Heart left ventricle (tissue), 16 donors: ENCODE data around the gene GUCA1A. TPM values are rescaled to one million over a fixed set of nuclear protein-coding genes. Genes with fewer than 3 reads are reported as not detected.
A peak's percentile ranks its signal among the peaks of the same experiment; 100 is the strongest.

Experiments
- ATAC-seq, 4 donors: fragments of 200-7000 bp; cut with Tn5 transposase; one replicate each; pipeline ENCODE4 v1.9.1; 2020 to 2022; ENCODE audit warnings: moderate library complexity in 4 of 4, mild to moderate bottlenecking in 3 of 4, moderate number of reproducible peaks in 1 of 4
- DNase-seq, 5 donors: peaks; one replicate each; pipeline ENCODE4 v3.0.0-alpha.2; 2020
- H3K27ac ChIP-seq, 12 donors: fragments of 200-600 bp; sonication (generic) in 4 of 12; one replicate each; pipeline versions ENCODE4 v1.5.0 to v1.8.0; 2016 to 2022; ENCODE audit warnings: mild to moderate bottlenecking in 2 of 12
- H3K27me3 ChIP-seq, 9 donors: fragments of 200-600 bp; sonication (generic) in 2 of 9; one replicate each; pipeline versions ENCODE4 v1.5.1 to v1.8.0; 2016 to 2022; ENCODE audit warnings: mild to moderate bottlenecking in 3 of 9
- H3K36me3 ChIP-seq, 9 donors: fragments of 200-600 bp; sonication (generic) in 2 of 9; one replicate each; pipeline versions ENCODE4 v1.5.0 to v1.8.0; 2018 to 2022; ENCODE audit warnings: mild to moderate bottlenecking in 2 of 9
- H3K4me1 ChIP-seq, 12 donors: fragments of 200-600 bp; sonication (generic) in 4 of 12; one replicate each; pipeline versions ENCODE4 v1.5.0 to v1.8.0; 2016 to 2022; ENCODE audit warnings: mild to moderate bottlenecking in 3 of 12
- H3K4me3 ChIP-seq, 12 donors: fragments of 200-600 bp; sonication (generic) in 4 of 12; one replicate each; pipeline versions ENCODE4 v1.5.0 to v1.8.0; 2017 to 2022; ENCODE audit warnings: mild to moderate bottlenecking in 9 of 12, moderate library complexity in 4 of 12
- H3K9me3 ChIP-seq, 12 donors: fragments of 200-600 bp; sonication (generic) in 4 of 12; one replicate each; pipeline versions ENCODE4 v1.5.0 to v1.8.0; 2016 to 2022; ENCODE audit warnings: mild to moderate bottlenecking in 1 of 12
- CTCF ChIP-seq, 12 donors: fragments of 200-600 bp; sonication (generic) in 4 of 12; IDR thresholded peaks; one replicate each; pipeline versions ENCODE4 v1.5.0 to v1.8.0; 2018 to 2022; ENCODE audit warnings: antibody characterized with exemption in 12 of 12, mild to moderate bottlenecking in 5 of 12
- POLR2A ChIP-seq, 2 donors: fragments of 450-650 bp; IDR thresholded peaks; one replicate each; pipeline ENCODE4 v1.6.1; 2017; ENCODE audit warnings: antibody characterized with exemption in 2 of 2, mild to moderate bottlenecking in 2 of 2, moderate library complexity in 2 of 2
- WGBS, 4 donors: extraction: QIAGEN DNeasy Blood & Tissue Kit in 2 of 4; methylation state at CpG; one replicate each; pipeline versions ENCODE4 v1.1.5 to v1.1.7; 2013 to 2018; 5-methylcytosine and 5-hydroxymethylcytosine counted together
- intact Hi-C, 10 donors: fragments of 100-400 bp; cut with DNase I; formaldehyde crosslinking; loops; one replicate each; pipeline versions ENCODE4 v1.11.1 to v1.14.2; 2022
- polyA plus RNA-seq, 2 donors: library from polyadenylated mRNA; stranded (reverse); fragments of 200-250 nt; gene quantifications; one replicate each; pipeline ENCODE4 v1.2.3, GENCODE V29; 2013
- total RNA-seq, 9 donors: library from RNA; depleted of rRNA in 2 of 9; stranded (reverse); fragments of >200 nt in 2 of 9; fragmentation: NEBNext Ultra II Directional in 3 of 9; extraction: Animal tissue kit (Norgen Biotek cat#: 25700) in 3 of 9; gene quantifications; one replicate each; pipeline versions ENCODE4 v1.1.0 to v1.2.4, GENCODE V29; 2016 to 2023
- donor health status: ischemic (EF 13 %, LVEDD 7.1; RV severe dilation, severe dysfunction).
- donor health status: healthy with polysubstance abuse.
- donor health status: DM: no; HTN: yes; CAD: no.
- donor health status: DM: no; HTN: no; CAD: no.
- donor health status: ischemic (EF 25% LVEDD 6.9; RV normal size, moderate dysfunction).
- donor health status: ischemic (EF 25% LVEDD 5.7; RV mildly dilated, moderate dysfunction).
- donor health status: healthy.
- donor health status: DM: yes; HTN: yes; CAD: no.
- donor health status: ischemic (EF 35%, LVEDD 5.7; RV mildly dilated, moderate dysfunction).
- donor health status: nonischemic (EF 11% LVEDD 7.7; RV severe dilation, severe dysfunction).
- donor health status: DM: yes; HTN: yes; CAD: no.
- donor health status: PGD.
- donor health status: ischemic (EF 29% LVEDD 5.4; RV normal size, mild dysfunction).
- donor health status: nonischemic (EF 23%, LVEDD 6.1; RV moderate dilation, normal function).

GUCA1A gene
- total and polyA plus RNA-seq, 11 donors = 0.13 to 0.28 (median 0.19) TPM; not detected in 8

- Histone ChIP-seq H3K9me3 (no peaks in the 10 kb centered on the region), H3K36me3 (peaks cover 0 to 22% (median 14%) of the 10 kb centered on the region in 9 donors), H3K4me1 (peaks cover 0 to 23% (median 12%) of the 10 kb centered on the region in 12 donors), H3K27me3 (no peaks in the 10 kb centered on the region), H3K4me3 (peak within 1 kb of the TSS; percentile 49 to 90 (median 80)), H3K27ac (peak within 1 kb of the TSS; percentile 53 to 87 (median 80))
- DNase-seq (peak; percentile 93 to 94 (median 93)), ATAC-seq (peak; percentile 99 to 100 (median 100))
- WGBS, 4 donors = 10 to 11% (median 11%) methylated on average over 29 of the region's 29 CpGs
- TF ChIP-seq POLR2A (IDR thresholded peaks at IDR 0.05) = peak in 1 of 2 donors; percentile 62
- TF ChIP-seq CTCF (IDR thresholded peaks at IDR 0.05) = peak in 1 of 12 donors; percentile 22
- intact Hi-C loops = loop anchor here in 6 of 10 donors (5.0 to 10.0 kb wide), 11 partner anchors 140 to 440 kb away; partner anchors contain the start of genes BYSL (in 3 of the 6), MED20 (in 3 of the 6), PRICKLE4 (in 2 of the 6) and TOMM6 (in 2 of the 6)
Observed at GRCh38 chr6:42217519-42218367, 44.6 kb downstream of the GUCA1A start, which contains the start of gene MRPS10. TSS of gene MRPS10 (minus strand) at chr6:42217861. CDS start at chr6:42217849, 12 bp downstream.

- TF ChIP-seq CTCF (IDR thresholded peaks at IDR 0.05) (no peak), POLR2A (IDR thresholded peaks at IDR 0.05) (no peak)
- Histone ChIP-seq H3K4me3 (no peak overlapping the region), H3K9me3 (no peaks in the 10 kb centered on the region), H3K27ac (no peak overlapping the region), H3K27me3 (no peaks in the 10 kb centered on the region), H3K36me3 (no peaks in the 10 kb centered on the region), H3K4me1 (peaks cover 0 to 17% (median 9%) of the 10 kb centered on the region in 12 donors)
- WGBS, 4 donors = 76 to 84% (median 79%) methylated on average over 6 of the region's 6 CpGs
- ATAC-seq (no peak), DNase-seq (no peak)
- intact Hi-C loops = loop anchor here in 2 of 10 donors (5.0 kb wide), 2 partner anchors 144 to 326 kb away; no protein-coding TSS in a partner anchor
Observed at GRCh38 chr6:42220807-42221206, 47.6 kb downstream of the GUCA1A start.

DNA sequence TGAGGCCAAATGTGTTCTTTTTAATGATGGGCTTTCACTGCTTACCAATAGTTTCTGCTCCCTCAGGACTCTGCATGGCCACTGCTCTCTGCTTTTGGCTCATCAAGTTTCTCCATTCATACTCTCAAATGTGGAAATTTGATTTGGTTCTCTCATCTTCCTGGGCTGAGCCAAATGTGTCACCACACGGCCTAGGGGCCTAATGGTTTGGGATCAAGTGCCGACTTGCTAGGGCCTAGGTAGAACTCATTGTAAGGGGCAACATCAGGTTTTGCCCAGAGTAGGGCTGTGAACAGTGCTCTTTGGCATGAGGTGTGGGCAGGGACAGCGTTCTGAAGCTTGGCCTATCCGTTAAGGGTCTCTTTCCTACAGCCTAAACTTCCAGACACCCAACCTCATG lies 48.4 kb downstream of the GUCA1A start:
- WGBS, 4 donors = 86 to 90% (median 88%) methylated on average over 4 of the region's 4 CpGs
- no peaks in the 10 kb centered on the region for H3K9me3 ChIP-seq
- no peak overlapping the region for H3K4me3 ChIP-seq
- DNase-seq (no peak), ATAC-seq (no peak)
- H3K36me3 ChIP-seq = no peaks in the 10 kb centered on the region
- no peak overlapping the region for H3K27ac ChIP-seq
- H3K27me3 ChIP-seq = no peaks in the 10 kb centered on the region
- peaks cover 0 to 17% (median 6%) of the 10 kb centered on the region in 12 donors for H3K4me1 ChIP-seq
- intact Hi-C loops = loop anchor here in 2 of 10 donors (5.0 kb wide), 2 partner anchors 144 to 326 kb away; no protein-coding TSS in a partner anchor
- no peak for TF ChIP-seq CTCF (IDR thresholded peaks at IDR 0.05)
- TF ChIP-seq POLR2A (IDR thresholded peaks at IDR 0.05) = no peak

- intact Hi-C loops = loop anchor here in 2 of 10 donors (5.0 kb wide), 2 partner anchors 145 to 325 kb away; no protein-coding TSS in a partner anchor
- Histone ChIP-seq H3K4me1 (peaks cover 0 to 11% (median 0%) of the 10 kb centered on the region in 12 donors), H3K36me3 (peaks cover 0 to 8% (median 0%) of the 10 kb centered on the region in 9 donors), H3K27me3 (no peaks in the 10 kb centered on the region), H3K9me3 (no peaks in the 10 kb centered on the region), H3K4me3 (no peak overlapping the region), H3K27ac (no peak overlapping the region)
- DNase-seq (no peak), ATAC-seq (no peak)
- TF ChIP-seq POLR2A (IDR thresholded peaks at IDR 0.05) (no peak), CTCF (IDR thresholded peaks at IDR 0.05) (no peak)
- 77 to 92% (median 87%) methylated on average over 7 of the region's 7 CpGs for WGBS, 4 donors
Observed at GRCh38 chr6:42222448-42222847, 49.3 kb downstream of the GUCA1A start.
